Endodermal cell (in vitro differentiated cells): ENCODE data around the gene UBFD1. TPM values are rescaled to one million over a fixed set of nuclear protein-coding genes. Genes with fewer than 3 reads are reported as not detected.

Experiments
- DNase-seq: peaks from one replicate; pipeline ENCODE4 v3.0.0-alpha.2; 2017
- H3K27ac ChIP-seq: 2 replicates; pipeline ENCODE4 v1.5.1; 2013; ENCODE audit warnings: mild to moderate bottlenecking, low read depth, low read length, moderate library complexity
- H3K27me3 ChIP-seq: 2 replicates; pipeline ENCODE4 v1.6.1; 2013; ENCODE audit warnings: mild to moderate bottlenecking, low read length, moderate library complexity; ENCODE audit not compliant: insufficient read depth, control insufficient read depth, poor library complexity, severe bottlenecking
- H3K36me3 ChIP-seq: 2 replicates; pipeline ENCODE4 v1.7.0; 2013; ENCODE audit warnings: mild to moderate bottlenecking, low read length, moderate library complexity; ENCODE audit not compliant: control insufficient read depth, insufficient read depth
- H3K4me1 ChIP-seq: one replicate; pipeline ENCODE4 v1.7.0; 2013; ENCODE audit warnings: low read length; ENCODE audit not compliant: control insufficient read depth, insufficient read depth
- H3K4me3 ChIP-seq: 2 replicates; pipeline ENCODE4 v1.5.1; 2013; ENCODE audit warnings: mild to moderate bottlenecking, low read length, moderate library complexity
- H3K9ac ChIP-seq: 2 replicates; pipeline ENCODE4 v1.6.1; 2013; ENCODE audit warnings: mild to moderate bottlenecking, low read length, moderate library complexity; ENCODE audit not compliant: poor library complexity, severe bottlenecking; ENCODE audit errors: extremely low read depth
- H3K9me3 ChIP-seq: 2 replicates; pipeline ENCODE4 v1.6.1; 2013; ENCODE audit warnings: mild to moderate bottlenecking, low read length, moderate library complexity; ENCODE audit not compliant: control insufficient read depth
- H3K27ac Mint-ChIP-seq: 2 replicates; pipeline ENCODE4 v1.8.0; 2020; ENCODE audit warnings: mixed read lengths
- H3K27me3 Mint-ChIP-seq: 2 replicates; pipeline ENCODE4 v1.8.0; 2021; ENCODE audit warnings: mild to moderate bottlenecking, mixed read lengths; ENCODE audit not compliant: insufficient read depth
- H3K36me3 Mint-ChIP-seq: 2 replicates; pipeline ENCODE4 v1.8.0; 2020; ENCODE audit warnings: low read depth, mixed read lengths
- H3K4me1 Mint-ChIP-seq: 2 replicates; pipeline ENCODE4 v1.8.0; 2020; ENCODE audit warnings: mixed read lengths
- H3K4me3 Mint-ChIP-seq: 2 replicates; pipeline ENCODE4 v1.8.0; 2020; ENCODE audit warnings: mild to moderate bottlenecking, moderate library complexity, mixed read lengths
- H3K9me3 Mint-ChIP-seq: 2 replicates; pipeline ENCODE4 v1.8.0; 2020; ENCODE audit warnings: mild to moderate bottlenecking, mixed read lengths
- CTCF ChIP-seq: fragments of 200-600 bp; sonication (generic); conservative IDR thresholded peaks from 2 replicates; pipeline ENCODE4 v1.5.0; 2021; ENCODE audit warnings: antibody characterized with exemption, mild to moderate bottlenecking
- WGBS, 2 experiments: methylation state at CpG; one replicate each; pipeline versions ENCODE4 v1.1.5 to v1.1.7; 2013; ENCODE audit warnings: missing lambda C conversion rate in 2 of 2, mixed read lengths in 1 of 2; ENCODE audit not compliant: insufficient coverage in 1 of 2, insufficient read length in 1 of 2; 5-methylcytosine and 5-hydroxymethylcytosine counted together
- total RNA-seq, 2 donors: library from RNA; stranded (reverse); fragmentation: NEBNext Ultra II Directional in 1 of 2; extraction: Animal tissue kit (Norgen Biotek cat#: 25700) in 1 of 2; gene quantifications; 2 replicates in 1 of 2; 3 replicates in 1 of 2; pipeline ENCODE4 v1.2.1, GENCODE V29; 2021

UBFD1 gene
- total RNA-seq, 2 donors from 2014 or later = 105 to 113 TPM

- Histone ChIP-seq H3K4me1 (no peaks in the 10 kb centered on the region), H3K9me3 (no peaks in the 10 kb centered on the region), H3K4me3 (no peak overlapping the region), H3K9ac (no peak overlapping the region), H3K27me3 (no peaks in the 10 kb centered on the region), H3K36me3 (peaks cover 62% of the 10 kb centered on the region), H3K27ac (no peak overlapping the region)
- Mint-ChIP-seq H3K4me1 (peaks cover 3% of the 10 kb centered on the region), H3K9me3 (no peaks in the 10 kb centered on the region), H3K4me3 (no peak overlapping the region), H3K36me3 (peaks cover 65% of the 10 kb centered on the region), H3K27me3 (no peaks in the 10 kb centered on the region), H3K27ac (no peak overlapping the region)
- DNase-seq = no peak
- WGBS, 2 experiments = 99 to 100% methylated on average over 2 to 4 of the region's 5 CpGs
- no peak for TF ChIP-seq CTCF
These were observed 7.6 kb upstream of the UBFD1 start for GRCh38 chr16:23549938-23550337.

GRCh38 chr16:23552161-23552560, 5.4 kb upstream of the UBFD1 start:
- no peak overlapping the region for H3K27ac ChIP-seq
- H3K36me3 Mint-ChIP-seq = peaks cover 49% of the 10 kb centered on the region
- 70 to 78% methylated on average over 5 to 6 of the region's 6 CpGs for WGBS, 2 experiments
- DNase-seq = peak; percentile 50
- no peak overlapping the region for H3K4me3 ChIP-seq
- no peaks in the 10 kb centered on the region for H3K27me3 Mint-ChIP-seq
- no peaks in the 10 kb centered on the region for H3K4me1 ChIP-seq
- peak overlapping the region; percentile 54 for H3K27ac Mint-ChIP-seq
- no peak overlapping the region for H3K9ac ChIP-seq
- peaks cover 3% of the 10 kb centered on the region for H3K9me3 Mint-ChIP-seq
- TF ChIP-seq CTCF = no peak
- H3K4me3 Mint-ChIP-seq = no peak overlapping the region
- H3K36me3 ChIP-seq = peaks cover 43% of the 10 kb centered on the region
- no peaks in the 10 kb centered on the region for H3K9me3 ChIP-seq
- H3K4me1 Mint-ChIP-seq = peaks cover 5% of the 10 kb centered on the region
- no peaks in the 10 kb centered on the region for H3K27me3 ChIP-seq

GRCh38 chr16:23554536-23554935, 3.0 kb upstream of the UBFD1 start:
- no peaks in the 10 kb centered on the region for H3K27me3 ChIP-seq
- H3K9ac ChIP-seq = no peak overlapping the region
- H3K4me3 ChIP-seq = no peak overlapping the region
- peaks cover 35% of the 10 kb centered on the region for H3K36me3 ChIP-seq
- no peak overlapping the region for H3K4me3 Mint-ChIP-seq
- no peak overlapping the region for H3K27ac ChIP-seq
- TF ChIP-seq CTCF = no peak
- H3K4me1 ChIP-seq = no peaks in the 10 kb centered on the region
- peaks cover 3% of the 10 kb centered on the region for H3K9me3 Mint-ChIP-seq
- peaks cover 5% of the 10 kb centered on the region for H3K4me1 Mint-ChIP-seq
- H3K9me3 ChIP-seq = no peaks in the 10 kb centered on the region
- peaks cover 44% of the 10 kb centered on the region for H3K36me3 Mint-ChIP-seq
- no peaks in the 10 kb centered on the region for H3K27me3 Mint-ChIP-seq
- peak overlapping the region; percentile 39 for H3K27ac Mint-ChIP-seq
- no peak for DNase-seq
- WGBS, 2 experiments = 85% methylated on average over 3 of the region's 3 CpGs; no CpG with 5 or more reads in 1 of the 2 experiments
